Renal cortex interstitium (tissue), 15 donors: ENCODE results near the gene SEC24A. TPM values are rescaled to one million over a fixed set of nuclear protein-coding genes. Genes with fewer than 3 reads are reported as not detected.
"Not testable (repeated sequence)": the region's sequence is repeated elsewhere in the genome, so short reads cannot be mapped to it uniquely, and the experiment has no call there.

Experiments
- DNase-seq, 11 donors: peaks; one replicate each; pipeline ENCODE4 v3.0.0-alpha.2; 2013; ENCODE audit warnings: low read depth in 9 of 11, low spot score in 4 of 11; ENCODE audit errors: extremely low read depth in 1 of 11
- long read RNA-seq, 16 experiments: transcript quantifications; one replicate each; lab custom pipeline, GENCODE V29; 2026
- polyA plus RNA-seq, 3 donors: library from polyadenylated mRNA; unstranded; fragments of 120-200 nt; gene quantifications; one replicate each; pipeline ENCODE4 v1.2.1, GENCODE V29; 2013; ENCODE audit not compliant: insufficient read length in 3 of 3

The SEC24A gene
- polyA plus RNA-seq, result 10 to 100 TPM; 20.5 to 23.1 (median 22.0) TPM
- long read RNA-seq, donor 1, result 0 reads
- long read RNA-seq, donor 2, full-length matches to known transcripts, result 1 of 7 reads
- long read RNA-seq, donor 2, partial matches to known transcripts, result 6 of 7 reads
- long read RNA-seq, donor 2, other reads (novel, unspliced or antisense), result 0 of 7 reads
- long read RNA-seq, donor 3, full-length matches to known transcripts, result 1 of 1 reads
- long read RNA-seq, donor 3, partial matches to known transcripts, result 0 of 1 reads
- long read RNA-seq, donor 3, other reads (novel, unspliced or antisense), result 0 of 1 reads
- long read RNA-seq, donor 4, result 0 reads
- long read RNA-seq, donor 5, result 0 reads
- long read RNA-seq, donor 6, full-length matches to known transcripts, result 1 of 11 reads
- long read RNA-seq, donor 6, partial matches to known transcripts, result 10 of 11 reads
- long read RNA-seq, donor 6, other reads (novel, unspliced or antisense), result 0 of 11 reads
- long read RNA-seq, donor 7, full-length matches to known transcripts, result 1 of 6 reads
- long read RNA-seq, donor 7, partial matches to known transcripts, result 5 of 6 reads
- long read RNA-seq, donor 7, other reads (novel, unspliced or antisense), result 0 of 6 reads
- long read RNA-seq, donor 8, result 0 reads
- long read RNA-seq, donor 9, full-length matches to known transcripts, result 1 of 1 reads
- long read RNA-seq, donor 9, partial matches to known transcripts, result 0 of 1 reads
- long read RNA-seq, donor 9, other reads (novel, unspliced or antisense), result 0 of 1 reads
- long read RNA-seq, donor 10, result 0 reads
- long read RNA-seq, donor 11, full-length matches to known transcripts, result 1 of 1 reads
- long read RNA-seq, donor 11, partial matches to known transcripts, result 0 of 1 reads
- long read RNA-seq, donor 11, other reads (novel, unspliced or antisense), result 0 of 1 reads
- long read RNA-seq, donor 12, full-length matches to known transcripts, result 1 of 1 reads
- long read RNA-seq, donor 12, partial matches to known transcripts, result 0 of 1 reads
- long read RNA-seq, donor 12, other reads (novel, unspliced or antisense), result 0 of 1 reads
- long read RNA-seq, donor 13, result 0 reads
- long read RNA-seq, donor 14, full-length matches to known transcripts, result 2 of 2 reads
- long read RNA-seq, donor 14, partial matches to known transcripts, result 0 of 2 reads
- long read RNA-seq, donor 14, other reads (novel, unspliced or antisense), result 0 of 2 reads
- long read RNA-seq, donor 15, result 0 reads
- long read RNA-seq, donor 16, full-length matches to known transcripts, result 1 of 26 reads
- long read RNA-seq, donor 16, partial matches to known transcripts, result 25 of 26 reads
- long read RNA-seq, donor 16, other reads (novel, unspliced or antisense), result 0 of 26 reads

GRCh38 chr5:134648425-134649162, at the start of gene SEC24A:
Gene SEC24A (plus strand): TSS chr5:134648785. CDS start chr5:134649077, 292 bp downstream.
- peak in 9 of 11 donors; percentile 58 to 78 (median 75) for DNase-seq

DNA sequence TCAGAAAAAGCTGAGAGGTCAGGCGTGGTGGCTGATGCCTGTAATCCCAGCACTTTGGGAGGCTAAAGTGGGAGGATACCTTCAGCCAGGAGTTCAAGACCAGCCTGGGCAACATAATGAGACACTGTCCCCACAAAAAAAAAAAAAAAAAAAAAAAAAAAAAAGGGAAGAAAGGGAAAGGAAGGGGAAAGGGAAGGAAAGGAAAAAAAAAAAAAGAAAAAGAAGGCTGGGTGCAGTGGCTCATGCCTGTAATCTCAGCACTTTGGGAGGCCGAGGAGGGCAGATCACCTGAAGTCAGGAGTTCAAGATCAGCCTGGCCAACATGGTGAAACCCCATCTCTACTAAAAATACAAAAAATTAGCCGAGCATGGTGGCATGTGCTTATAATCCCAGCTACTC, 48.8 kb upstream of the SEC24A start:
- DNase-seq, result not testable (repeated sequence)

GRCh38 chr5:134600600-134600999, 48.0 kb upstream of the SEC24A start:
- DNase-seq, result no peak

GRCh38 chr5:134603059-134603458, 45.5 kb upstream of the SEC24A start:
- no peak for DNase-seq

GRCh38 chr5:134604908-134605307, 43.7 kb upstream of the SEC24A start:
- DNase-seq, result no peak

DNA sequence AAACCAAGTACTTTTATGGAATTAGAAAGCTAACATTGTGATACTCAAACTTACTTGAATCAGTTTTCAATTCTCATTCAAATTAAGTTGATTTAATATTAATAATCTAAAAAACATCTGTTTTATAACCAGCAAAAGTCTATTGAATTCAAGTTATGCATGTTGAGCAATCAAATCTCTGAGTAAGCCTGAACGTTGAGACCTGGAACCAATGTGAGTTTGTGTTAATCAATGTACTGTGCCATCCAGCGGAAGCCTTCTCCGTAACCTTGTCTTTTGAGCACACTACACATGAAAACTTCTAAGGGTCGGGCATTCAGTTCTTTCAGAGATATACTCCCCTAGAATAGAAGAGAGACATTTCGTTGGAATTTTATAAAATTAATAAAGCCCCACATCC, 41.9 kb upstream of the SEC24A start:
- DNase-seq, result no peak

DNA sequence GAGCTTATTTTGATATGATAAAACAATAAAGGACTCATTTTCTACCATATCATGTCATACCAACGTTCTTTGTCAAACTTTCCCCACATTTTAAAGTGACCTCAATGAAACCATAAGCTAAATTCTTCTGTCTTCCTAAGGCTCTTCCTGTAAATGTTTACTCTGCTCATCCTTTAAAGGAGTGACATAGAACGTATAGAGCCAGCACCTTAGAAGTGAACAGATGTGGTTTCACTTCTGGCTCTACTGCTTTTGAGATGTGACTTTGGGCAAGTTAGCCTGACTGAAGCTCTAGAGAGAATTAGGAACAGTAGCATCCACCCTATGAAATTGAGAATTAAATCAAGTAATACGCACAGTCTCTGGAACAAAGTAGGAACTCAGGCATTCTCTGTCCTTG, 40.0 kb upstream of the SEC24A start:
- DNase-seq, result no peak

- DNase-seq, result peak in 1 of 11 donors; percentile 15
Measured at GRCh38 chr5:134609232-134609851, 39.2 kb upstream of the SEC24A start.

- no peak for DNase-seq
Measured at GRCh38 chr5:134610725-134611124, 37.9 kb upstream of the SEC24A start.

- no peak for DNase-seq
Measured at GRCh38 chr5:134611515-134611914, 37.1 kb upstream of the SEC24A start.

DNA sequence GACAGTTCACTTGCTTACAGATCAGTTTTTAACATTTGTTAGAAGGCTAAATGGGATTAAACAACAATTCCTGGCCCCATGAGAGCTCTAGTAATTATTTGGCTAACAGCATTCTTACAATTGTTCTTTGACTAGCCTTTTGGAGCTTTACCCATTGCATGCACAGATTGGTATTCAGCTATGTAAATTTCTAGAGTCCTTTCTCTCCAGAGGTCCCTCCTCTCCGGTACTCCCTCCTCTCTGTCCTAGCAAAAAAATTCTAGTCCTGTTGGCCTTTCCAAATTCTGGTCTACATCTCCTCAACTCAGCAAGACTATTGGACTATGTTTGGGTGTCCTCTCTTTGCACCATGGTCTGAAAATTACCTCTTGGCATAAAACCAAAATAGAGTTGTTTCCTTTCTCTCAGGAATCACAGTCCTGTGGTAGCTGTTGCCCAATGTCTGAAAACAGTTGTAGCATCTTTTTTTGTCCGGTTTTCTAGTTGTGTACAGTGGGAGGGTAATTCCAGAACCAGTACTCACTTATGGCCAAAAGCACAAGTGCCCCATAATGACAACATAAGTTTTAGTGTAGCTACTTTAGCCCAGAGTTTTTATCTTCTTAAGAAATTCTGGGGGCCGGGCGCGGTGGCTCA, 34.0 kb upstream of the SEC24A start:
- DNase-seq, result no peak

DNA sequence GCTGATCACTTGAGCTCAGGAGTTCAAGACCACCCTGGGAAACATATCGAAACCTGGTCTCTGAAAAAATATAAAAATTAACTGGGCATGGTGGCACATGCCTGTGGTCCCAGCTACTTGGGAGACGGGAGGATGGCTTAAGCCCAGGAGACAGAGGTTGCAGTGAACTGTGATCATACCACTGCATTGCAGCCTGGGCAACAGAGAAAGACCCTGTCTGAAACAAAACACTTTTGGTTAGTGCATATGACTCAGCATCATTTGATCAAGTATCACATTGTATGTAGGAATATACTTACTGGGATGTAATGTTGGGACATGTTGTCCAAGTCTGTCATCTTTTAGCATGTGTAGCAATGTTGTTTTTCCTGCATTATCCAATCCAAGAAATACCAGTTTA, 28.0 kb upstream of the SEC24A start:
- DNase-seq, result no peak

DNA sequence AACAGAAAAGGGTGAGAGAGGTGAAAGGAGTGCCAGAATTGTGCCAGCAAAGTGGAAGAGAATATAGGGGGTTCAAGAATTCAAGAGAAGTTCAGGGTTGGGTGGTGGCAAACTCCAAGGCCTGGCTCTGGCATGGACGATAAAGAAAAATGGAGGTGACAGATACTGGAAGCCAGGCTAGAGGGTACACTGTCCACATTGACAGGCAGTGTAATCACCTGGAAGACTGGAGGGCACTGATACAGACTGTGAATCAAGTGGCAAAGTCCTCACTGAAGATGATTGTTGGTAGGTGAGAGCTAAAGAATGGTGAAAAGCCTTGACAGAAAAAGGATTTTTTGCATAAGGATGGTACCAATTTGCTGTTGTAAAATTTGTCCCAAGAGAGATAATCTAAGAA, 23.0 kb upstream of the SEC24A start:
- DNase-seq, result no peak

GRCh38 chr5:134626369-134627014, 22.1 kb upstream of the SEC24A start:
- peak in 1 of 11 donors; percentile 15 for DNase-seq

DNA sequence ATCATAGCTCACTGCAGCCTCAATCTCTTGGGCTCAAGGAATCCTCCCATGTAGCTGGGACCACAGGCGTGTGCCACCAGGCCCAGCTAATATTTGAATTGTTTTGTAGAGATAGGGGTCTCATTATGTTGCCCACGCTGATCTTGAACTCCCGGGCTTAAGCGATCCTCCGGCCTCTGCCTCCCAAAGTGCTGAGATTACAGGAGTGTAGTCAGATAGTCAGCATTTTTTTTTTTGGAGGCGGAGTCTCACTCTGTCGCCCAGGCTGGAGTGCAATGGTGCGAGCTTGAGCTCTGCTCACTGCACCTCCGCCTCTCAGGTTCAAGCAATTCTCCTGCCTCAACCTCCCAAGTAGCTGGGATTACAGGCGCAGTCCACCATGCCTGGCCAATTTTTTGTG, 14.4 kb upstream of the SEC24A start:
- DNase-seq, result no peak

DNA sequence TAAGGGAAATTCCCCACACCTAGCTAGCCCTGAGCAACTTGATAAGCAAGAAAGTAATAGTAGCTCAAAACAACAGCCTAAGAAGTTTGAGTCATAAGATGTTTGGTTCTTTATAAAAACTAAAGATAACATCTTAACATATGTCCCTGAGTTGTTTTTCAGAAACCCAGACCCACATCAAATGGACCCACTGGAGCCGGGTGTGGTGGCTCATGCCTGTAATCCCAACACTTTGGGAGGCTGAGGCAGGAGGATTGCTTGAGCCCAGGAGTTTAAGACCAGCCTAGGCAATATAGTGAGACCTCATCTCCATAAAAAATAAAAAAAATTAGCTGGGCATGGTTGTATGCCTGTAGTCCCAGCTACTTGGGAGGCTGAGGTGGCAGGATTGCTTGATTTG, 13.2 kb upstream of the SEC24A start:
- DNase-seq, result not testable (repeated sequence)

GRCh38 chr5:134637116-134637721, 11.4 kb upstream of the SEC24A start:
- DNase-seq, result no peak
